Fibroblast of lung (primary cell): ENCODE measurements around the gene ESPN.

Source experiments
- CTCF ChIP-seq, 2 donors: IDR thresholded peaks in 1 of 2; conservative IDR thresholded peaks in 1 of 2; 1 replicate in 1 of 2; 2 replicates in 1 of 2; pipeline ENCODE4 v1.5.1; 2011 to 2012; ENCODE audit warnings: low read length in 2 of 2, control low read depth in 1 of 2, inconsistent platforms in 1 of 2, low read depth in 1 of 2, mild to moderate bottlenecking in 1 of 2
- EZH2 ChIP-seq: IDR thresholded peaks from 2 replicates; pipeline ENCODE4 v1.5.1; 2012; ENCODE audit warnings: low read length, control low read depth, mild to moderate bottlenecking; ENCODE audit errors: missing control alignments

DNA sequence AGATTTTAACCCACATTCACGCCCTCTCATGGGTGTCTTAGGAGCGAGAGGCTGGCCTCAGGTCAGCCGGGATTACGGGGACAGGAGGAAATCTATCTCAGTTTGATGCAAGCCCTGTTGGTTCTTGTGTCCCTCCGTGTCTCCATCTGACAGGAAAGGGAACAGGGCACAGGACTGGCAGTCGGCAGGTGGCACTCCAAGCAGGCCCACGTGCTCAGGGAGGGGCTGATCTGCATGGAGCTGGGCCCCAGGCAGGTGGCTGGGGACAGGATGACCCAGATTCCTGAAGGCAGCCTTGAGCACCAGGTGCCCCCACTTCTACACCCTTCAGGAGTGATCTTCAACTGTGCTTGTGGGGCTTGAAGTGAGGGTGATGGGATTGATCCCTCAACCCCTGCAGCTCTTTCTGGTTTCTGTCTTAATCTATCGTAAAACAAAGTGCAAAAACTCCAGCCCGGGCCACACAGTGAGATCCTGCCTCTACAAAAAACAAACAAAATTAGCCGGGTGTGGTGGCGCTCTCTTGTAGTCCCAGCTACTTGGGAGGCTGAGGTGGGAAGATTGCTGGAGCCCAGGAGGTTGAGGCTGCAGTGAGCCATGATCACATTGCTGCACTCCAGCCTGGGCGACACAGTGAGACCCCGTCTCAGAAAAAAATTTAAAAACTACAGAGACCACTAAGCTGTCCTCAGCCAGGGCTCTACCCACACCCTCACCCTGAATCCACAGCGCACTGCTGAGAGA, 58.6 kb downstream of the ESPN start:
- no peak for TF ChIP-seq CTCF (conservative IDR thresholded peaks at IDR 0.05 in 1 of 2, IDR thresholded peaks at IDR 0.05 in 1 of 2; ENCODE audit: low read depth in 1 of 2, low read length in 2 of 2)
- no peak for TF ChIP-seq EZH2
